ENCODE measurements around the gene AP4S1.
"Not testable (repeated sequence)": the region's sequence is repeated elsewhere in the genome, so short reads cannot be mapped to it uniquely, and the experiment has no call there.

The AP4S1 gene

GRCh38 chr14:31085027-31085426, 59.6 kb downstream of the AP4S1 start:
- DNase-seq (ENCODE audit: low spot score) = no peak

GRCh38 chr14:31086466-31086865, 61.0 kb downstream of the AP4S1 start:
- not testable (repeated sequence) for DNase-seq (ENCODE audit: low spot score)

- peak; percentile 65 for DNase-seq (ENCODE audit: low spot score)
Measured at GRCh38 chr14:31090883-31091764, 65.7 kb downstream of the AP4S1 start.

- no peak for DNase-seq (ENCODE audit: low spot score)
Measured at GRCh38 chr14:31092160-31092708, 66.8 kb downstream of the AP4S1 start.

GRCh38 chr14:31093884-31094839, 68.7 kb downstream of the AP4S1 start:
- not testable (repeated sequence) for DNase-seq (ENCODE audit: low spot score)

- DNase-seq (ENCODE audit: low spot score) = not testable (repeated sequence)
Measured at GRCh38 chr14:31095817-31096216, 70.4 kb downstream of the AP4S1 start.

GRCh38 chr14:31096255-31096654, 70.8 kb downstream of the AP4S1 start:
- DNase-seq (ENCODE audit: low spot score) = no peak

GRCh38 chr14:31097081-31097480, 71.6 kb downstream of the AP4S1 start:
- DNase-seq (ENCODE audit: low spot score) = no peak

GRCh38 chr14:31106768-31107167, 81.3 kb downstream of the AP4S1 start:
- peak; percentile 8 for DNase-seq (ENCODE audit: low spot score)

GRCh38 chr14:31109257-31109656, 83.8 kb downstream of the AP4S1 start:
- no peak for DNase-seq (ENCODE audit: low spot score)

- no peak for DNase-seq (ENCODE audit: low spot score)
Measured at GRCh38 chr14:31110872-31111271, 85.4 kb downstream of the AP4S1 start.

- DNase-seq (ENCODE audit: low spot score) = no peak
Measured at GRCh38 chr14:31113794-31114193, 88.3 kb downstream of the AP4S1 start.

GRCh38 chr14:31118892-31119291, 93.4 kb downstream of the AP4S1 start:
- no peak for DNase-seq (ENCODE audit: low spot score)

- DNase-seq (ENCODE audit: low spot score) = no peak
Measured at GRCh38 chr14:31122098-31122611, 96.7 kb downstream of the AP4S1 start.

GRCh38 chr14:31122921-31123320, 97.5 kb downstream of the AP4S1 start:
- no peak for DNase-seq (ENCODE audit: low spot score)

- DNase-seq (ENCODE audit: low spot score) = no peak
Measured at GRCh38 chr14:31124197-31124596, 98.7 kb downstream of the AP4S1 start.

GRCh38 chr14:31125231-31125630, 99.8 kb downstream of the AP4S1 start:
- DNase-seq (ENCODE audit: low spot score) = no peak

GRCh38 chr14:31126680-31127079, 101.2 kb downstream of the AP4S1 start:
- DNase-seq (ENCODE audit: low spot score) = no peak

GRCh38 chr14:31127690-31128089, 102.2 kb downstream of the AP4S1 start:
- DNase-seq (ENCODE audit: low spot score) = no peak

- no peak for DNase-seq (ENCODE audit: low spot score)
Measured at GRCh38 chr14:31128601-31129526, 103.4 kb downstream of the AP4S1 start.

GRCh38 chr14:31133133-31133532, 107.7 kb downstream of the AP4S1 start:
- DNase-seq (ENCODE audit: low spot score) = no peak
